Upper lobe of left lung (tissue), 6 donors: Measurements from ENCODE around the gene RAPGEFL1. TPM values are rescaled to one million over a fixed set of nuclear protein-coding genes. Genes with fewer than 3 reads are reported as not detected.

ENCODE experiments used
- ATAC-seq, 2 donors: fragments of 200-7000 bp; cut with Tn5 transposase; one replicate each; pipeline ENCODE4 v1.9.1; 2022; ENCODE audit warnings: mild to moderate bottlenecking in 2 of 2, moderate library complexity in 2 of 2; ENCODE audit not compliant: low FRiP score in 2 of 2
- DNase-seq, 2 donors: peaks; one replicate each; pipeline ENCODE4 v3.0.0-alpha.2; 2019 to 2020
- H3K27ac ChIP-seq, 4 donors: fragments of 200-600 bp; sonication (generic); one replicate each; pipeline ENCODE4 v1.5.1; 2016 to 2019
- H3K27me3 ChIP-seq, 4 donors: fragments of 200-600 bp; sonication (generic); one replicate each; pipeline ENCODE4 v1.5.1; 2017 to 2019
- H3K36me3 ChIP-seq, 4 donors: fragments of 200-600 bp; sonication (generic); one replicate each; pipeline ENCODE4 v1.5.1; 2016 to 2019
- H3K4me1 ChIP-seq, 4 donors: fragments of 200-600 bp; sonication (generic); one replicate each; pipeline ENCODE4 v1.5.1; 2018 to 2019
- H3K4me3 ChIP-seq, 4 donors: fragments of 200-600 bp; sonication (generic); one replicate each; pipeline ENCODE4 v1.5.1; 2017 to 2019; ENCODE audit warnings: mild to moderate bottlenecking in 2 of 4, moderate library complexity in 1 of 4
- H3K9me3 ChIP-seq, 4 donors: fragments of 200-600 bp; sonication (generic); one replicate each; pipeline ENCODE4 v1.5.1; 2018 to 2019
- CTCF ChIP-seq, 6 experiments: fragments of 450-650 bp in 4 of 6; fragments of 200-600 bp in 2 of 6; sonication (generic) in 2 of 6; IDR thresholded peaks; one replicate each; pipeline ENCODE4 v1.5.1; 2016 to 2019; ENCODE audit warnings: antibody characterized with exemption in 6 of 6
- EP300 ChIP-seq, 4 donors: sonication (generic); formaldehyde crosslinking; IDR thresholded peaks; one replicate each; pipeline ENCODE4 v1.5.1; 2017; ENCODE audit warnings: antibody characterized with exemption in 4 of 4, control low read depth in 2 of 4
- POLR2A ChIP-seq, 4 donors: fragments of 450-650 bp; IDR thresholded peaks; one replicate each; pipeline ENCODE4 v1.5.1; 2016 to 2017; ENCODE audit warnings: antibody characterized with exemption in 4 of 4, mild to moderate bottlenecking in 2 of 4
- POLR2AphosphoS5 ChIP-seq, 2 donors: sonication (generic); formaldehyde crosslinking; IDR thresholded peaks; one replicate each; pipeline ENCODE4 v1.5.1; 2017; ENCODE audit warnings: antibody characterized with exemption in 2 of 2
- WGBS, 2 donors: methylation state at CpG; one replicate each; pipeline ENCODE4 v1.1.5; 2017 to 2018; 5-methylcytosine and 5-hydroxymethylcytosine counted together
- total RNA-seq, 6 donors: library from RNA; depleted of rRNA in 4 of 6; stranded (reverse); fragments of >200 nt in 4 of 6; gene quantifications; one replicate each; pipeline versions ENCODE4 v1.1.0 to v1.2.1, GENCODE V29; 2016 to 2021
- donor health status: DM: no; HTN: no; CAD: no; lungs with moderate emphysema.
- donor health status: DM: no; HTN: yes; CAD: no; lungs with severe emphysema.

Gene RAPGEFL1
- total RNA-seq, 6 donors from 2014 or later: 7.6 to 44.0 (median 13.5) TPM

DNA sequence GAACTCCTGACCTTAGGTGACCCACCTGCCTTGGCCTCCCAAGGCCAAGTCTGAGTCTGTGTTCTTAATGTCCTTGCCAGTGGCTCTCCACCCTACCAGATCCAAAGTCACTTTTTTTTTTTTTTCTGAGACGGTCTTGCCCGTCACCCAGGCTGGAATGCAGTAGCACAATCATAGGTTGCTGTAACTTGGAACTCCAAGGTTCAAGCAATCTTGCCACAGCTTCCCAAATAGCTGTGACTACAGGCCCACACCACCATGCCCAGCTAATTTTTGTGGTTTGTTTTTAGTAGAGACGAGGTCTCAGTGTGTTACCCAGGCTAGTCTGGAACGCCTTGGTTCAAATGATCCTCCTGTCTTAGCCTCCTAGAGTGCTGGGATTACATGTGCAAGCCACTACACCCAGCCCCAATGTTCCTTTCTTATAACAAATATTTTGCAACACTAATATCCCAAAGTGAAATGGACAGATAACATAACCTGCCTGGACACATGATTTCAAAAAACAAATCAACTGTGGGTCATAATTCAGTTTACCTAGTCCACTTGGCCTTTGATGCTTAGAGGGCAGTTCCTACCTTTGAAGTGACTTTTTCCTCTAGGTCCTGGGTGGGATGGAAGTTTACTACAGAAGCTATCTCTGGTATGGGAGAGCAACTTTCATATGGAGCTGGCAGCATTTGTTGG is 4.0 kb upstream of the RAPGEFL1 start:
- H3K4me3 ChIP-seq: no peak overlapping the region
- ATAC-seq (no peak), DNase-seq (no peak)
- peaks cover 17 to 68% (median 43%) of the 10 kb centered on the region in 4 donors for H3K36me3 ChIP-seq
- no peak for TF ChIP-seq POLR2A (IDR thresholded peaks at IDR 0.05)
- no peak for TF ChIP-seq EP300 (IDR thresholded peaks at IDR 0.05)
- H3K27ac ChIP-seq: no peak overlapping the region
- no peaks in the 10 kb centered on the region for H3K27me3 ChIP-seq
- WGBS, 2 donors: 92 to 93% methylated on average over 4 of the region's 4 CpGs
- no peaks in the 10 kb centered on the region for H3K9me3 ChIP-seq
- peaks cover 18 to 21% (median 19%) of the 10 kb centered on the region in 4 donors for H3K4me1 ChIP-seq

- Histone ChIP-seq H3K36me3 (peaks cover 15 to 67% (median 40%) of the 10 kb centered on the region in 4 donors), H3K27ac (no peak overlapping the region), H3K27me3 (no peaks in the 10 kb centered on the region), H3K4me1 (peaks cover 14 to 21% (median 17%) of the 10 kb centered on the region in 4 donors), H3K9me3 (no peaks in the 10 kb centered on the region), H3K4me3 (no peak overlapping the region)
- no peak for DNase-seq
- no peak for TF ChIP-seq EP300 (IDR thresholded peaks at IDR 0.05)
- no peak for TF ChIP-seq POLR2A (IDR thresholded peaks at IDR 0.05)
- TF ChIP-seq CTCF (IDR thresholded peaks at IDR 0.05): no peak
- no peak for TF ChIP-seq POLR2AphosphoS5 (IDR thresholded peaks at IDR 0.05)
- ATAC-seq: no peak
- 60 to 72% methylated on average over 2 to 3 of the region's 3 CpGs for WGBS, 2 donors
These were observed 3.5 kb upstream of the RAPGEFL1 start for GRCh38 chr17:40173778-40174135.

DNA sequence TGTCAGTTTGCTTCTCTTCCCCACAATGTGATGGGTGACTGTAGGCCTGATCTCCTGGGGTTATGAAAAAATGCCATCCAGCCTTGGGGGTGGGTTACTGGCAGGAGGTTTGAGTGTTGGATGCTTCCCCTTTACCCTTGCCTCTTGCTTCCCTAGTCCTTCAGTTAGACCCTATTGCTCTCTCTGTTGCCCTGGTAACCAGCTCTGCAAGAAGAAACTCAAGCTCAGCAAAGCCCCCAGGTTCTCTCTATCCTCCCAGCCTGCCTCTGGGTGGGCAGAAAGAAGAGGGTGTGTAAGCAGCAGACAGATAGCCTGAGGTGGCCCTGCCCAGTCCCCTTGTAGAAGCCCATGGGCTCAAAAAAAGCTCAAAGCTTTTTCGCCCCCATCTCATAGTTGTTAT is 2.8 kb upstream of the RAPGEFL1 start:
- no peaks in the 10 kb centered on the region for H3K9me3 ChIP-seq
- WGBS, 2 donors: 100% methylated on average over 1 of the region's 1 CpG
- no peak for TF ChIP-seq CTCF (IDR thresholded peaks at IDR 0.05)
- no peak for TF ChIP-seq POLR2A (IDR thresholded peaks at IDR 0.05)
- TF ChIP-seq EP300 (IDR thresholded peaks at IDR 0.05): no peak
- no peak for TF ChIP-seq POLR2AphosphoS5 (IDR thresholded peaks at IDR 0.05)
- DNase-seq: no peak
- no peak overlapping the region for H3K4me3 ChIP-seq
- peaks cover 14 to 21% (median 17%) of the 10 kb centered on the region in 4 donors for H3K4me1 ChIP-seq
- peaks cover 9 to 60% (median 34%) of the 10 kb centered on the region in 4 donors for H3K36me3 ChIP-seq
- no peaks in the 10 kb centered on the region for H3K27me3 ChIP-seq
- peak overlapping the region in 1 of 4 donors; percentile 27 for H3K27ac ChIP-seq
- no peak for ATAC-seq

- Histone ChIP-seq H3K4me3 (no peak overlapping the region), H3K27ac (peak overlapping the region; percentile 53 to 74 (median 58)), H3K4me1 (peaks cover 14 to 21% (median 17%) of the 10 kb centered on the region in 4 donors), H3K27me3 (no peaks in the 10 kb centered on the region), H3K9me3 (no peaks in the 10 kb centered on the region), H3K36me3 (peaks cover 0 to 44% (median 19%) of the 10 kb centered on the region in 4 donors)
- ATAC-seq: peak; percentile 16 to 85
- 73 to 86% methylated on average over 7 of the region's 7 CpGs for WGBS, 2 donors
- no peak for TF ChIP-seq EP300 (IDR thresholded peaks at IDR 0.05)
- peak in 1 of 2 donors; percentile 83 for DNase-seq
These were observed 1.1 kb upstream of the RAPGEFL1 start for GRCh38 chr17:40175928-40176753.

GRCh38 chr17:40176754-40177110 is 538 bp upstream of the RAPGEFL1 start:
- TF ChIP-seq POLR2A (IDR thresholded peaks at IDR 0.05) (no peak), CTCF (IDR thresholded peaks at IDR 0.05) (no peak), EP300 (IDR thresholded peaks at IDR 0.05) (no peak)
- ATAC-seq (peak; percentile 6 to 73), DNase-seq (peak in 1 of 2 donors; percentile 55)
- no peaks in the 10 kb centered on the region for H3K27me3 ChIP-seq
- peak overlapping the region; percentile 52 to 74 (median 58) for H3K27ac ChIP-seq
- peak overlapping the region in 1 of 4 donors; percentile 58 for H3K4me3 ChIP-seq
- WGBS, 2 donors: 63 to 75% methylated on average over 2 of the region's 2 CpGs
- H3K4me1 ChIP-seq: peaks cover 14 to 21% (median 17%) of the 10 kb centered on the region in 4 donors
- H3K9me3 ChIP-seq: no peaks in the 10 kb centered on the region
- H3K36me3 ChIP-seq: peaks cover 0 to 38% (median 13%) of the 10 kb centered on the region in 4 donors
